GM21528 (cell line): ENCODE results near the gene ETS1.

Experiments used
- ATAC-seq: cut with Tn5 transposase; IDR thresholded peaks from one replicate; pipeline ENCODE4 v1.9.1; 2021; ENCODE audit warnings: mild to moderate bottlenecking, moderate library complexity; ENCODE audit not compliant: unreplicated experiment, low FRiP score

ETS1 gene

DNA sequence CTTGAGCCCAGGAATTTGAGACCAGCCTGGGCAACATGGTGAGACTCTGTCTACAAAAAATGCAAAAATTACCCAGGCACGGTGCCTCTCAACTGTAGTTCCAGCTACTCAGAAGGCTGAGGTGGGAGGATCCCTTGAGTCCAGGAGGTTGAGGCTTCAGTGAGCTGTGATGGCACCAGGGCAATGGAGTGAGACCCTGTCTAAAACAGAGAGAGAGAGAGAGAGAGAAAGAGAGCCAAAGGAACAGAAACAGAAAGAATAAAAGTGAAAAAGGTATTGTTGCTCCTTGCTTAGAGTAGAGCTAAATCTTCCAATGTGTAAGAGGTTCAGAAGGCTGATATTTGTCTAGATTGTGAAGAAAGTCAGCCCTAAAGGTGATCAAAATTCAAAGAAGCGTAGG is 8.9 kb upstream of the ETS1 start:
- ATAC-seq = no peak

- ATAC-seq = no peak
These were observed 8.4 kb upstream of the ETS1 start for GRCh38 chr11:128595775-128596174.

DNA sequence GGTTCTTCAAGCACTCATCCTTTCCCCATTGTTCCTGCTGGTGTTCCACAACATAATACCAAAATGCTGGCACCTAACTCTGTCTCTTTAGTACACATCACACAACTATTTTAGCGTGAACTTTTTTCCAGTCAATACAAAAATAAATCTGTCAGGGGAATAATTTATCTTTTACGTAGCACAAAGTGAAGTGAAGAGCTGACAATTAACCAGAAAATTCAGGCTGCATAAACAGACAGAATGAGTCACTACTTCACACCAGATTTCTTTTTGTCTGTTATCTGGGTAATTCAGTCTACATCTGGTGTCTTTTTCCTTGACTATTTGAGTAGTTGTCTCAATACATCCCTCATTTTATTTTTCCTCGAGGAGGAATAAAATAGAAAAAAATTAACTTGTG is 7.9 kb upstream of the ETS1 start:
- ATAC-seq = no peak

DNA sequence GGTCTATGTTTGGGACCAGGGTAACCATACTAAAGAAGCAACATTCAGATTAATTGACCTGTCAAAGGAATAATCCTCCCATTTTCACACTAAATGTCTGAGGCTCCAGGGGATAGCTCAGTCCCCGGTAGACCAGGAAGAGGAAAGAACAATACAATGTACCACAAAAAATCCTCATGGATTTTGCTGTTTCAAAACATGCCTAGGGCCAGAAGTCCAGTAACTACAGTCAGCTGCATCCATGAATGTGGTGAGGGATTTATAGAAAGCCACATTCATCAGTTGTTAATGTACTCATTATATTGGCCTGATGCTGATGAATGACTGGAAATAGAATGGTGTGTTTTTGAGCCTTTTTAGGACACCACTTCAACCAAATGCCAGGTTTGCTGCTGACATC is 6.9 kb upstream of the ETS1 start:
- ATAC-seq = no peak

GRCh38 chr11:128593281-128593680 is 5.9 kb upstream of the ETS1 start:
- ATAC-seq = no peak

GRCh38 chr11:128592454-128592853 is 5.1 kb upstream of the ETS1 start:
- no peak for ATAC-seq

GRCh38 chr11:128590587-128590986 is 3.2 kb upstream of the ETS1 start:
- no peak for ATAC-seq

- no peak for ATAC-seq
These were observed 2.6 kb upstream of the ETS1 start for GRCh38 chr11:128589998-128590397.

GRCh38 chr11:128588093-128588492 is 735 bp upstream of the ETS1 start:
- ATAC-seq = no peak

GRCh38 chr11:128586689-128587088 is 669 bp downstream of the ETS1 start:
- no peak for ATAC-seq

- ATAC-seq = no peak
These were observed 1.7 kb downstream of the ETS1 start for GRCh38 chr11:128585498-128586238.

DNA sequence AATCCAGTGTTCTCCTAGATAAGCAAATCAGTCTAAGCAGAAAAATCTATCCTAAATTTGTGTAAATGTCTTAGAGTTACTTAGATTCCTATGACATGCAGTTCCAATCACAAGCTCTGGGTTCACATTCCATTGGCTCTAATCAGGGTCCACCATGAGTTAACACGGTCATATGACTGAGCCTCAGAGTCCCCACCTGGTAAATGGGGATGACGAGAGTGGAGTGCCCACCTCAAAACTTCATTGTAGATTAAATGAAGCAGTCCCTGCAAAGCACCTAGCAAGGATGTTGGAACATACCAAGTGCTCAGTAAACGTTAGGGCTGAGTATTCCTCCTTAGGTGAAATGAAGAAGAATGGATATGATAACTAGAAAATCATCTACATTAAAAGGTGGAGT is 3.1 kb downstream of the ETS1 start:
- no peak for ATAC-seq

- ATAC-seq = no peak
These were observed 4.6 kb downstream of the ETS1 start for GRCh38 chr11:128582496-128583366.

DNA sequence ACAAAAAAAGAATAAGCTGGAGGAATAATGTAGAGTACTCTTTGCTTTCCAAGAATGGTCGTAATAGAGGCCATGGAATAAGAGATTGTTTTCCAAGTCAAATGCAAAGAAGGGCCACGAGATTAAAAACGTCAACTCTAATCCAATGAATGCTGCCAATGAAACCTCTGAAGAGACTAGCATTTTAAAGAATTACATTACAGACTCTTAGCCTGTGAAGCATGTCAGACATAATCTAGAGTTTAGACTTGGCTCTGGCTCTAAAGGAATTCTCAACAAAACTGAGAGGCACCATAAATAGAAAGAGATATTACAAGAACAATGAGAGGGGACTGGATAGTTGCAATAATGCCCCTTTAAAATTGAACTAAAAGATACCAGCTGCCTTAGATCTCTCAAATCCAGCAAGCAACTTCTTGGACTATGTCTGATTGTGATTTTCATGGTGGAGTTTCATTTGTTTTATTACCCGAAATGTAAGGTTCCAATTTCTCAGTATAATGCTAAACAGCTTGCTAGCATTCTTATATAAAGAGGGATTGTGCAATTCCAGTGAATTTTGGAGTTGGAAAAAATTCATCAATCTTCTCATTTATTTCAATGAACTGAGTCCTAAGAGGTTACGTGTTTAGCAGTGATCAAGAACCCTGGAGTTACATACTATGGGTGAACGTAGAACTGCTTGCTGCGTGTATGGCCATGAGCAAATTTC is 5.6 kb downstream of the ETS1 start:
- ATAC-seq = no peak

DNA sequence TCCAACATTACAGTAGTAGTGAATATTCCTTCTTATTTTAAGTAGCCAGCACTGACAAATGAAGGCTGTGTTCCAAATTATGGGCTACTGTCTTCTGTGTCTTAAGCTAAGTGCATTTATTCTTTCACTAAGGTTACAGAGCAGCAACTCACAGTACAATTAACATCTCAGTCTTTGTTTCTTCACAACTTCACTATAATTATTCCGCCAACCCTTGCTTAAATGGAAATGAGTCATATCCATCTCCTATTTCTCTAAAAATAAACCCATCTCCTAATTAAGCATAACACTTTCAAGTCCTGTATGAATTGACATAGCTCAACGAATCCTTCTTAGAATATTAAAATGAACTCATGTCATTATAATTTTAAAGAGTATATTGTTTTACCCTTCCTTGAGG is 6.7 kb downstream of the ETS1 start:
- ATAC-seq = no peak

GRCh38 chr11:128579798-128580504 is 7.4 kb downstream of the ETS1 start:
- peak; percentile 56 for ATAC-seq

DNA sequence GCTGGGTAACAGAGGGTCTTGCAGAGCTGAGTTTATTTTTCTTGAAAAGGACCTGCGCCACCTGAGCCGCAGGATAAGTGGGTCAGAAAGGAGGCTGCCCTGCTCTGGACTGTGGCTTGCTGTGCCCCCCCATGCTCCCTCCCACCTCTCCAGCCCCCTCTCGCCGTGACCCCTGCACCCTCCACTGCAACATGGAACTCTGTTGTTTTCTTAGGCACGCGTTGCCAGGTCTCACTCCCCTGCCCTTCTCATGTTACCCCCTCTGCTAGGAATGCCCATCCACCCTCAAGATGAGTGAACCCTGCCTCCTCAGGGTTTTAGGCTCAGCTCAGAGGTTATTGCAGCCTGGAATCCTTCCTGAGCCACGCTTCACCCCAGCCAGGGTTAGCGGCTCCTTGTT is 10.8 kb downstream of the ETS1 start:
- no peak for ATAC-seq

DNA sequence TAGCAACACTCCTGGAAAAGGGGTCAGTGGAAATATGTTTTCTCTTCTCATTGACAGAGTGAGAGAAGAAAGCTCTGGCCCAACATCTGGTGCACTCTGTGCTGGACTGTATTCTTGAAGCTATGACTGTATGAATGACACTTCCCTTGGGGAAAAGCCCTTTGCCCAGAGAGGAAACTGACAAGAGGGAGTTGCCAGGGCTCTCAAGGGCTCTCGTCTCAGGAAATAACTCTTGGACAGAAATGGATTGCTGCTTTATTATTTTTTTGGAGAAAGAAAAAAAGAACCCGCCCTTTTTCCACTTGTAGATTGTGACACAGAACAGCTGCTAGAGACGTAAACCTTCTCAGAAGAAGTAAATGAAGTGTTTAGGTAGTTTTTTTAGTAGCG is 11.4 kb downstream of the ETS1 start:
- no peak for ATAC-seq

DNA sequence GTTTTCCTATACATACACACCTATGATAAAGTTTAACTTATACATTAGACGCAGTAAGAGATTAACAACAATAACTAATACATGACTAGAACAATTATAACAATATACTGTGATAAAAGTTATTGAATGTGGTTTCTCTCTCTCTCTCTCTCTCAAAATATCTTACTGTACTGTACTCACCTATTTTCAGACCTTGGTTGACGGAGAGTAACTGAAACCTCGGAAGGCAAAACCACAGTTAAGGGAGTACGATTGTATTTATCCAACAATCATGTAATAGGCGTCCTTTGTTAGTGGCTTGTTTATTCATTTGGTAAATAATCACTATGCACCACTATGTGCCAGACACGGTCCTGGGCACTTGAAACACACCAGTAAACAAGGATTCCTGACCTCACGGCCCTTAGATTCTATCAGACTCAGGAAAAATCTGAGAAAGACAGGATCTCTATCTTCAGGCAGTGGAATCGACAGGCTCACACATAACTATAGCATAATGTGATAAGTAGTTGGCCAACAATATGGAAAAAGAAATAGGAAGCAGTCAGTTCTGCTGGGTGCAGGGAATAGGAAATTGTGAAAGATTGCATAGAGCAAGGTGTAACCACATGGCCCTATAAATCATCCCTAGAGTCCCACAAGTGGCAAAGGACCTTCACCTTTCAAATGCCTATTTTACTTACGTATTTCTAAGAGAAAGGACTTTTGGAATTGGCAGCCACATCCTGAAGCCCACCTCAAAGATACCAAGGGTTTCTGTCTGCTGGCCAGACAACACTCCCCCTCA is 12.0 kb downstream of the ETS1 start:
- ATAC-seq = no peak

DNA sequence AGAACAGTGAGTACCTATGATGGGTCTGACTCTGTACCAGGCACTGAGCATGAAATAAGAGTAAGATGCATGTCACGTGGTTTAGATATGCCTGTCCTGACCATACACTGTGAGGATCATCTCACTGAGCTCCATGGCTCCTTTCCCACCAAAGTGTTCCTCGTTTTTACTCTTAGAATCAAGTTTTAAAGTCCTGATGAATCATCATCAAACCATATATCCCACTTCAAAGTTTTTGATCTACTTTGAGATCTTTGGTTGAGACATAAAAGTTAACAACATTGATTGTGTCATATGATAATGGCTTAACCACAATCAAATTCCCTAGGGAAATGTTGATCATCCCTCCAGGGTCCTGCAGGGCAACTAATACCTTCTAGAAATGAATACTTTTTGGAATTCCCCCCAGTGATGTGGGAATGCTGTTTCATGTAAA is 12.8 kb downstream of the ETS1 start:
- ATAC-seq = no peak
